HG03060 (cell line): Measurements from ENCODE around the gene RASA3.
"Not testable (repeated sequence)": the region's sequence is repeated elsewhere in the genome, so short reads cannot be mapped to it uniquely, and the experiment has no call there.

Experiments
- ATAC-seq: cut with Tn5 transposase; IDR thresholded peaks from one replicate; pipeline ENCODE4 v1.9.1; 2021; ENCODE audit warnings: low read depth, moderate number of reproducible peaks; ENCODE audit not compliant: unreplicated experiment

RASA3 gene

DNA sequence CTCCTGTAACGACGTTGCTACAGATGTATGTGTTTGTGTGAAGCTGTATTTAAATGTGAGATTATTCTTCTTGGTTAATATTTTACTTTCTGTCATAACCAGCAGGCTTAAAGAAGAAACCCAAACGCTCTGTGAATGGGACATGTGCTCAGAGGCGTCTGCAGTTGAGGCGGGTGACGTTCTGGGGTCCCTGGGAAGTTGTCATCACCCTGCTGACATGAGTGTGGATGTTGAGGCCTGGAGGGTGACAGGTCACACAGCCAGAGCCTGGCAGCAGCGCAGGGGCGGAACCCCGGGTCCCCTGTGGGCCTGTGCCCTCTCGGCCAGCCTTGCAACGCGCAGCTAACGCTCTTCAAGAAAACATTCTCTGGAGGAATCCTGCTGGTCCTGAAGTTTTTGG lies 16.6 kb downstream of the RASA3 start:
- ATAC-seq, result no peak

DNA sequence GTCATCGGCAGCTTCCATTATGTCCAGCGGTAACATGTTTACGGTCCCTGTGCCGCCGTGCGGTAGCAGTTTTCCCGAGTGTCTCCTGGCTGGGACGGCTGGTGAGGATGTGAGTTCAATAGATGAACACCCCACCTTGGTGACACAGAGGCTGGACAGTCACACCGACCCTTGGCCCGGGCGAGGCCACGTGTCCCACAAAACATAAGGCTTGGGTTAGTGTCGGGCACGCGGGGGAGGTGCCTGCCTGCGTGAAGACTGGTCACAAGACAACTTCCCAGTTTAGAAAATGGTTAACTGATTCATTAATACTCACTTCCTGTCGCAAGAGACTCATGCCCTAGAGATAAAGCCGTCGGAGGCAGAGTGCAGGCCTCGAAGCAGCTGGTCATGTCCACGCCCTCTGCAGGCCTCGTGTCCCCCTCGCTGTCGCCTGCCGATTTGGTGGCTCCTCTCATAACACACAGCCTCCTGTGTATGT lies 17.2 kb downstream of the RASA3 start:
- ATAC-seq, result no peak

DNA sequence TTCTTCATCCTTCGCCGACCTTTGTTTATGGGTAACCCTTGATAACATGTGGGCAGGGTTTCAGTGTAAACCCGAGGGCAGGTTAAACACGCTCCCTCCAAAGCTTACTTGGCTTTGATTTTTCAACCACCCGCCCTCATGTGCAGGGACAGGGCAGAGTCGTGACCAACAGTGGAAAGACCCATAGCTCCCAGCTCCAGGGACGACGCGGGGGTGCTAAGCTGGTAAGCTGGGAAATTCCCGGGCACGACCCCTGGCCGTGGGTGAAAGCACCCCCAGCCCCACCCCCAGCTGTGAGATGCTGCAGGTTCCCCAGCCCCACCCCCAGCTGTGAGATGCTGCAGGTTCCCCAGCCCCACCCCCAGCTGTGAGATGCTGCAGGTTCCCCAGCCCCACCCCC lies 17.8 kb downstream of the RASA3 start:
- ATAC-seq, result not testable (repeated sequence)

DNA sequence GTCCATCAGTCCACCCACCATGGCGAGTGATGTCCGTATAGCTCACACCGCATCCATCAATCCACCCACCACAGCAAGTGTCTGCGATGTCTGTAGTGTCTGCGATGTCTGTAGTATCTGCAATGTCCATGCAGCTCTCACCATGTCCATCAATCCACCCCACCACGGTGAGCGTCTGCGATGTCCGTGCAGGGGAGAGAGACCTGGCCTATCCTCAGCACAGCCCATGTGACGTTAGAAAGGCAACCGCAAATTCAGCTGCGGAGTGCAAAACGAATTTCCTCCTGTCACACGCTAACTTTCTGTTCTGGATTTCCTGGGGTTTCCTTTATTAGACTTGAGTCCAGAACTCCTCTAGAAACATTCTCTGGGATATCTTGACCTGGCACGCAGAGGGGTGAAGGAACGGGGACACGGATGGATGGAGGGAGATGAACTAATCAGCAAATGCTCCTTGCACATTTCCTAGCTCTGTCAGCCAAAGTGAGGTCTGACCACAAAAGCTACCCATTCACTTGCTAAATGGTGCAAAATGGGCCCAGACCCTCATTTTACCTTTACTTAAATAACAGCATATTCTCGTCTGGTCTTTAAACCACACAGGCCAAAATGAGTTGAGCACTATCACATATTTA lies 18.3 kb downstream of the RASA3 start:
- no peak for ATAC-seq

DNA sequence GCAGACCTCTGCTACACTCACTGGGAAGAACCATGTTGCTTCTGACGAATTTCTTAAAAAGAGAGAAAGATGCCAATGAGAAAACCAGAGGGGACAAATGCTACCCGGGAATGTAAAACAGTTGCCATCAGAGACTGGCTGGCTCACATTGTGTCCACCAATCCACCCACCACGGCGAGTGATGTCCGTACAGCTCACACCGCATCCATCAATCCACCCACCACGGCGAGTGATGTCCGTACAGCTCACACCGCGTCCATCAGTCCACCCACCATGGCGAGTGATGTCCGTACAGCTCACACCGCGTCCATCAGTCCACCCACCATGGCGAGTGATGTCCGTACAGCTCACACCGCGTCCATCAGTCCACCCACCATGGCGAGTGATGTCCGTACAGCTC lies 19.0 kb downstream of the RASA3 start:
- ATAC-seq, result not testable (repeated sequence)

DNA sequence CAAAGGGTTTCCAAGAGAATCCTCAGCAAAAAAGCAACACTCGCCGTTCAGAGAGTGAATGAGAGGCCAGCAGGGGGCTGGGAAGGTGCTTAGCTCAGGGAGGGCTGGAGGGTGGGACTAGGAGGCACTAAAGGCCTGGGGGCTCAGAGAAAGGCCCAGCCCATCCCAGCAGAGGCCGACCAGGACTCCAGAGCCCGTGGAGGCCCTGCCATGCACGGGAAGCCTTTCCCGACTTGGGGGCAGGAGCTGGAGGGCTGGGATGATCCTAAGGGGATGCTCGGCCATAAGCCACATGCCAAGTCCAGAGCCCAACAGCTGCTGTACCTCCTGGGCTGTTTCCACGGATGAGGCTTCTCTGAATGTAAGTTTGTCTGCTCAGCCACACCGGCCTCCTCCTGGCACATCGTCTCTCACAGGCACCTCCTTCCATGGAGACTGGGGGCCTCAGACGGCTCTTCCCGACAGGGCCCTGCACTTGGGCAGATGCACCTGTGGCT lies 19.5 kb downstream of the RASA3 start:
- ATAC-seq, result no peak

DNA sequence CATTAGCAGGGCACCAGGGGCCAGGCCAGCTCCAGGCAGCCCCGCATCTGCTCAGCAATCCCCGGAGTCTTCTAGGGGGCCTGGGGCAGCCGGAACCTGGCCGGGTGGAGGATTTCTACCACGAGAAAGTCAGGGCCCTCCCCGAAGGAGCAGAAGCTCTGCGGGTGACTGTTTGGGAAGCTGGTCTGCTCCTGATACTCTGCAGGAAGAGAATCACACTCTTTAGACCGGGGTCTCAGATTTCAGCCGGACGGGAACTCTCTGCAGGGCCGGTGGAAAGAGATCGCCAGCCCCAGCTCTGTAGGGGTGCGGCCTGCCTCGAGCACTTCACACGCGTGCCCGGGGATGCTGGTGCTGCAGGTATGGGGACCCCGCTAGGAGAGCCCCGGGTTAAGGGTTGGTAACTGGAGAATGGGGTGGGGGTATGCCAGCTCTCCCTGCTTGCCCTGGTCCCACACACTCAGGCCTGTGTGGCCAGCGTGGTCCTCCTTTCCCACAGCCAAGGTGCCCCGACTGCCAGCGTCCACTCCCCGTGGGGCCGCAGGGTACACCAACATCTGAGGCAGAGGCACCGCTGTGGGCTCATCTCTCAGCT lies 20.1 kb downstream of the RASA3 start:
- no peak for ATAC-seq

DNA sequence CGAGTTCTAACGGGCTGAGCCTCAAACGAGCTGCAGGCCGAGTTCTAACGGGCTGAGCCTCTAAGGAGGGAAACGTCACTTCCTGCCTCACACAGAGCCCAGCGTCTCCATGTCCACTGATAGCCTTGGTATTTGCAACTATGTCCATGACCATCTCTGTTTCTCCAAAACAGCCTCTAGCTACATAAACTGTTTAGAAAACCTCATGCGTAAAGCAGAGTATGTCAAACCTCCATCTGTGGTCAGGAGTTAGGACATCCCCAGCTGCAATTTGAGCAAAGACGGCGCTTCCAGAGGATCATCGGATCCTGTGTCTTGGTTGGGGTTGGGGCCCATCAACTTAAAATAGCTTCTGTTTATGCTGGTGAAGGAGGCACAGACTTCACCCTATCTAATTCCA lies 20.8 kb downstream of the RASA3 start:
- no peak for ATAC-seq

DNA sequence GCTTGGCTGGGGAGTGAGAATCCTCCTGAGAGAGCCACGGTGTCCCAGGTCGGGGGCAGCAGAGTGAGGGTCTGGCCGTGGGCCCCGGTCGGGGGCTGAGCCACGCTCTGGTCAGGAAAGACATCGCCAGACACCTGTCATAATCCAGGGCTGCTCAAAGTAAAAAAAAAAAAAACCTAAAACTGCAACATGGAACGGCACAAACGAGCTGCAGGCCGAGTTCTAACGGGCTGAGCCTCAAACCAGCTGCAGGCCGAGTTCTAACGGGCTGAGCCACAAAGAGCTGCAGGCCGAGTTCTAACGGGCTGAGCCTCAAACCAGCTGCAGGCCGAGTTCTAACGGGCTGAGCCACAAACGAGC lies 21.6 kb downstream of the RASA3 start:
- ATAC-seq, result not testable (repeated sequence)

DNA sequence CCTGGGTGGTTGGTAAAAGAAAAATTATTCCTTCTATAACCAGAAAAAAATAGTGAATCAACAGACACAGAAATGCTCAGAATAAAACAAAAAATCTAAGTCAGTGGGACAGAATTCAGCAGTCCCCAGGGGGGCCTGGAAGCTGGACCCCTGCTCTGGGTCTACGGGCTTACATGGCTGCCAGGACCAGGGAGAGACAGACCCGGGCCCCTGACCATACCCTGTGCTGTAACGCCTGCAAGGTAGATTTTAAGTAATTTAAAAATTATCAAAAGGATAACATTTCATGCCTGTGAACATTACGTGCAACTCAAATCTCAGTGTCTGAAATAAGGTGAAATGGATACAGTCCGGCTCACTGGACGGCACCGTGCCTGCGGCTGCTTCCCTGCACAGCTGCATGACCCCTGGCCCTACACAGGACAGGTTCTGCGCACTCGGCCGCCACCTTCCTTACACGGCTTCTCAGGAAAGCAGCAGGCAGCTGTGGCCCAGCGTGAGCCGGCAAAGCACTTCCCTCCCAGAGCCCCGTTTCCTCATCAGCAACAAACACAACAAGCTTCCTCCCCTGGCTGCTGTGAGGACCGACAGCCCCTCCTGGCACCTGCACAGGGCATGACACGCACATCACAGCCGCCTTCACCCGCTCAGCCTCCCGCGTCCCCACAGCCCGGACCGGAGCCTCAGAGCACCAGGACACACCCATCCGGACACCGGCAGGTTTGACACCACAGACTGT lies 22.2 kb downstream of the RASA3 start:
- no peak for ATAC-seq

DNA sequence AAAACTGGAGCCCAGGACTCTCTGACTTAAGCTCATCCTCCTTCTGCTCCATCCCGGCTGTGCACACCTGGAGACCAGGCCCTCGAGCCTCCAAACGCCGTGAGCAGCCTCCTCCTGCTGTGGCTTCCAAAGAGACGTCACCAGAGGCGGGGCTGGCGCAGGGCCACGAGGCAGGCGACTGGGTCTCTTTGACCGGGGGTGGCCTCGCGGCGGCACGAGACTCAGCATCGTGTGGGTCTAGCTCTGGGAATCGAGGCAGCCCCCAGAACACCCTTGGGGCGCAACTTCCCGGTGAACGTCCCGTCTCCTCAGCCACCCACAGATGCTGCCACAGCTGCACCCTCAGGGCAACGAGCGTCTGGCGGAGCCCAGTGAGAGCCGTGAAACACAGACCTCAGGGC lies 22.8 kb downstream of the RASA3 start:
- ATAC-seq, result no peak

DNA sequence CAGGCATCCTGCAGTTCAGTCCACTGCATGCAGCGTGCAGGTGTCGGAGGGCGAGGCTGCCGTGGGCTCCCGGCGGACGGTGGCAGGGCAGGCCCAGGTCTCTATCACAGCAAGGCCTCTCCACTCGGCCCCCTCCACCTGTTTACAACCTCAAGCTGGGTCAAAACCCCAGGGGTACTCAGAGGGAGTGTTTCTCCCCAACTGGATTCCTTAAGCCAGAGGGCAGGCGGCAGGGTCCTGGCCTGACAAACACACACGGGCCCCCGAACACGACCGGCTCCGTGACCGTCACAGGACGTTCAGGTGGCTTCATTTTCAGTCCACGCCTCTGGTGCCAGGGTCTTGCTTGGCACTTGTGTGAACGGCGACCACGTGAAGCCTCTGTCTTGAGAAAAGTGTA lies 23.5 kb downstream of the RASA3 start:
- no peak for ATAC-seq

DNA sequence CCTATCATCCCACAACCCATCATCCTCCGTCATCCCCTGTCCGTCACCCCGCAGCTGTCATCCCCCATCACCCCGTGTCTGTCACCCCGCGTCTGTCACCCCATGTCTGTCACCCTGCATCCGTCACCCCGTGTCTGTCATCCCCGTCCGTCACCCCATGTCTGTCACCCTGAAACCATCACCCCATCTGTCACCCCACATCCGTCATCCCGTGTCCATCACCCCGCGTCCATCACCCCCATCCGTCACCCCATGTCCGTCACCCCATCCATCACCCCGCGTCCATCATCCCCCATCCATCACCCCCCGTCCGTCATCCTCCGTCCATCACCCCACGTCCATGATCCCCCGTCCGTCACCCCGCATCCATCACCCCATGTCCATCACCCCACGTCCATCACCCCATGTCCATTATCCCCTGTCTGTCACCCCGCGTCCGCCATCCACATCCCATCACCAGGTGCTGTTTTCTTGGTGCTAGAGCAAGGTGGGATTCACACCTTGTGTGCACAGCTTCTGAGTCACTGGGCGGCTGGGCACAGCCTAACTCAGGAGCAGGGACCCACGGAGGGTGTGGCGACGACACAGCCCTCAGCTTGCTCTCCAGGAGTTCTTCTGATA lies 24.2 kb downstream of the RASA3 start:
- ATAC-seq, result no peak

DNA sequence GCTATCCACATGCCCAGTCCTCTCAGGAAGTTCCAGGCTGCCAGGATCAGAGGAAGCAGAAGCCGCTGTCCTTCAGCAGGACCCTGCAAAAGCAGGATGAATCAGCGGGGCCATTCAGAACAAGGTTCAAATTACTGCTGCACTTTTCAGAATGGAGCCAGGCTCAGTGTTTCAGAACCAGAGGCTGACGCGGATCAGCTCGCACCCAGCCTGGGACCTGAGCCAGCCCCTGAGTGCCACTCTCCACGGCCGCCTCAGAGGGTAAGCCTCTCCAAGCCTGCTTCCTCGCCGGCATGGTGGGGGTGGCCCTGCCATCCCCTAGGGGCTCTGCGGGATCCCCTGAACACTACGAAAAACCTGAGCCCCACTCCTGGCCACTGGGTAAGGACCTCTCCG lies 24.7 kb downstream of the RASA3 start:
- no peak for ATAC-seq

DNA sequence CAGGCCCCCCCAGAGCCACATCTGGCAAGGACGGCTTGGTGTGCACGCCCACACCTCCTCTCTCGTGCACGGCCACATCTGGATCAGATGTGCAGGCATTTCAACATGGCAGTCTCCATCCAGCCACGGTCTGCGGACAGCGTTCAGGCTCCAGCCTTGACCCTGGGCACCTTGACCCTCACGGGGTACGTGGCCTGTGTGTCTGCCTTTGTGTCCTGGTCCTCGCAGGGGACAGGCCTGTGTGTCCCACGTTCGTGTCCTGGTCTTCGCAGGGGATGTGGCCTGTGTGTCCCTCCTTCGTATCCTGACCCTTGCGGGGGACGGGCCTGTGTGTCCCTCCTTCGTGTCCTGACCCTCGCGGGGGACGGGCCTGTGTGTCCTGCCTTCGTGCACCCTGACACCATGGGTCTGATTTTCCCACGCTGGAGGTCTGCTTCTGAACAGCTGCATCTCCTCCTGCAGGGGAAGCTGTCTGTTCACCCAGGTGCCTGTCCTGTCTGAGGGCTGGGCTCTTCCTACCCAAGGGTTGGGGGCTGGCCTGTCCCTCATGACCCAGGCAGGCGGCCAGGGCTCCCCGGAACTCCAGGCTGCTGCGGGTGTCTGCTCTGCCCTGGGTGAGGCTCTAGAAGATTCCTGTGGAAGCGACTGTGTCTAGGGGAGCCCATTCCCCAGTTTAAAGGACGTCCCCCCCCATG lies 25.3 kb downstream of the RASA3 start:
- no peak for ATAC-seq

DNA sequence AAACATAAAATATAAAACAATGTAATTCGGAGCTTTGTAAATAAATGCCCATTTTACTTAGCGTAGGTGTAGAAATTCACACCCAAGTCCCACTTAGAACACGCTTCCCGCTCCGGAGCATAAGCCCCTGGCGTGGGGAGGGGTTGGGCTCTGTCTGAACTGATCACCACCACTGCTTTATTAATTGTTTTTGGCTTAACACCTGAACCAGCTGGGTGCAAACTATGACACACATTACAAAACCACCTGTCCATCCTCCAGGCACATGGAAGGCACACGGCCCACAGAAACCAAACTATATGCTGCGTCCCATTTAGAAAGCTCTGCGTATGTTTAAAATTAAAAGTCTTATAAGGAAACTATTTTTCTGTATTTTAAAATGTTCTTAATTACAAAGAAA lies 25.9 kb downstream of the RASA3 start:
- no peak for ATAC-seq

DNA sequence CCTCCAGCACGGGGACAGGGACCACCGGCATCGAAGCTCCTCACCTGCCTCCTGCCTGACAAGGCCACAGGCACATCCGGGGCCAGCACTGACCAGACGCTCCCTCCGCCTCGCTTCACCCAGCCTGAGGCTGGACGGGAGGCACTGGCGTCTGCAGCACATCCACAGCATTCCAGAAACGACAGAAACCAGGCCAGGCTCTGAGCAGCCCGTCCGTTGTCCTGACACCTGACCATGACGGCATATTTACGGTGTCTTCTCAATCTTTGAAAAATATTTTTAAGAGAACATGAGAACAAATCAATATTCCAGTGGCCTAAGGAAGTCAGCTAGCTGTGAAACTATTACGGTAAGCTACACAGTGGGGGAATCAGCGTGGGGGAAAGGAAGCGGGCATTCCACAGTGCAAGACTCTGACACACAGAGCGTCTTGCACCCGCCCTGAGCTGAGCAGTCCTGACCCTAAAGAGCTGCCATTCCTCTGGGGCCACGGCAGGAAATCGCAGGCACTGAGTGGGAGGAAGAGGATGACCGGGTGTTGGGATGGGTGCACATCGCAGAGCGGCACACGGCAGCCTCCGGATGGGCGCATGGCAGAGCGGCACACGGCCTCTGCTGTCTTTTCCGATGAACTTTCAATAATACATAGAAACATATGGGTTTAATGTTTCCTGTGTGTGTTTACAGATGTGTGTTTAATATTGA lies 26.8 kb downstream of the RASA3 start:
- no peak for ATAC-seq

DNA sequence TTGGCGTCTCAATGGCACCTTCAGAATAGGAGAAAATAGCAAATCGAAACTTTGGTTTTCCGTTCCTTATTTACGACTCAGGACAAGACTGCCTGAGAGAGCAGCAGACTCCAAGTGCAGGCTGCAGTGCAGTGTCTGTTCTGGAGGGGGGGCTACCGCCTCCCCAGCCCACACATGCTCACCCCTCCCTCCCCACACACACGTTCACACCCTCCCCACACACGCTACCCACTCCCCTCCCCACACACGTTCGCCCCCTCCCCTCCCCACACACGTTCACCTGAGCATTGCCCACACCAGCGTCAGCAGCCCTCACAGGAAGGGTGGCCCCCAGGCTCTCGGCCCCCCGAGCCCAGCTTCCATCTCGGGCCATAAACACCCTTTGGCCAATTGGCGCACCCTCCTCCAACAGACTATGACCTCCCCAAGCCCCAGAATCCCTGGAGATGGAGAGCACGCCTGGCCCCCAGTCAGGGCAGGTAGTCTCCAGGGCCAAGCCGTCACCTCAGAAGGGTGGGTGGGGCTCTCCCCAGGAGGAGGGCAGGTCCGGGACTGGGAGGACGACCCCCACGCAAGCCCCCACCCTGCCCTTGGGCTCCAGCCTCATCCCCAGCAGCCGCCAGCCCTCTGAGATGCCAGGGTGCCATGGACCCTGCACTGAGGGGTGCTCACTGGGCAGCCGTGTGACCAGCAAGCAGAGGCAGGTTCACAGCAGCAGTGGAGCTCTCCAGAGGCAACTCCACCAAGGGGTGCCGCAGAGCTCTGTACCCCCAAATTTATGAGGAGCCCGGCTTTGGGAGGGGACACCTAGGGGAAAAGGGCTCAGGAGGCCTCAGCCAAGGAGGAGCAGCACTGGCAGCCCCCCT lies 27.5 kb downstream of the RASA3 start:
- ATAC-seq, result no peak
